Stimulated activated CD8-positive, alpha-beta memory T cell treated with anti-CD3 and anti-CD28 coated beads, Interleukin-12 subunit alpha, Interleukin-12 subunit beta, amount 100 ng/mL, for 1 hour (primary cell): ENCODE data around the gene MLF1.
"Not testable (repeated sequence)": the region's sequence is repeated elsewhere in the genome, so short reads cannot be mapped to it uniquely, and the experiment has no call there.

Source experiments
- DNase-seq: peaks from one replicate; pipeline ENCODE4 v3.0.0-alpha.2; 2020; ENCODE audit warnings: low read depth

The MLF1 gene

GRCh38 chr3:158570999-158571702 lies at the start of gene MLF1:
Gene MLF1, plus strand, starts transcription at chr3:158571194. Its CDS starts 107 bp downstream, at chr3:158571301.
- peak; percentile 72 for DNase-seq

DNA sequence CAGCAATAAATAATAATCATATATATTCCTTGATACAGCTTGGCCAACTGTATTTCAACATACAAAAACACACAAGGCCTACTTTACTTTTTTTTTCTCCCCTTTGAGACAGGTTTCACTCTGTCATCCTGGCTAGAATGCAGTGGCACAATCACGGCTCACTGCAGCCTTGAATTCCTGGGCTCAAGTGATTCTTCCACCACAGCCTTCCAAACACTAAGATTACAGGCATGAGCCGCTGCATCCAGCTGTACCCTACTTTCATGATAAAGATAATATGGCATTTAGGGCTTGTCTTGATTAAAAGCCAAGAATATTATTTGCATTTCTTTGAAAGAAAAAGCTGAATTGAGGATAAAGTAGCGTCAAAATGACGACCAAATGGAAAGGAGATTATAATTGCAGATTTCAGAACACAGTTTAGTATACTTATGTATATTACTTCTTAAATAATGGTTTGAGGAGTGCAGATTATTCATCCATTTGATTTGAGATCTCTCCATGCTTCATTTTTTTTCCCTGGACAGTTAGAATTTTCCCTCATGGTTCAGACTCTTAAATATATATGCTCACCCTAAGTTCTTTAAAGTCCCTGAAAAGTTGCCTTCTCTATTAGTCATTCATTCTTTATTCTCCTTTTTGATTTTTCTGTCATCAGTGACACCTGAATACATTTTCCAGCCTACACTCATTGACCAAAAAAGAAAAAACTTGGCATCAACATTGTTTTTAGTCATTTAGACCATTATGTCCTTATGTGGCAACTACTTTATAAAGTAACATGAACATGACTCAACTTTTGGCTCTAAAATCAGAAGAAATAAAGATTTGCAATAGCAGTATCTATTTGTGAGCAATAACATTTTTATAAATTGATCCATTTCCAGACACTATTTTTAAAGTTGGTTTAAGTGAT lies 48.5 kb upstream of the MLF1 start:
- no peak for DNase-seq

- no peak for DNase-seq
These were observed 42.8 kb upstream of the MLF1 start for GRCh38 chr3:158528076-158528674.

DNA sequence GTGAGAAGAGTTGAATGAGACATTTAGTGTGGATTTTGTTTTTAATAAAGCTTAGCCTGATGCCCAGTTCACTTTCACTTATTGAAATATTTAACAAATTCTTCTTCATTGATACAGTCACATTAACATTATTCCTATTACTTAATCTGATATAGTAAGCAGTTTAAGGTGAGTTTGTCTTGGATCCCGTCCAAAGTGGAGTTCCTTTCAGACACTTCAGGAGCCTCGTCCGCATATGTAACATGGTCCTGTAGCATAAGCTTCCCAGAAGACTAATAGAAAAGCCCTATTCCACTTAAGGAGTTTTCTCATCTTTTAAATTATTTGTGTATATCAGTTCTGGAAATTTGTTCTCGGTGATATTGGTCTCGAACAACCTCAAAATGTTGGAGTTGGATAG lies 39.7 kb upstream of the MLF1 start:
- no peak for DNase-seq

- no peak for DNase-seq
These were observed 38.8 kb upstream of the MLF1 start for GRCh38 chr3:158532099-158532734.

DNA sequence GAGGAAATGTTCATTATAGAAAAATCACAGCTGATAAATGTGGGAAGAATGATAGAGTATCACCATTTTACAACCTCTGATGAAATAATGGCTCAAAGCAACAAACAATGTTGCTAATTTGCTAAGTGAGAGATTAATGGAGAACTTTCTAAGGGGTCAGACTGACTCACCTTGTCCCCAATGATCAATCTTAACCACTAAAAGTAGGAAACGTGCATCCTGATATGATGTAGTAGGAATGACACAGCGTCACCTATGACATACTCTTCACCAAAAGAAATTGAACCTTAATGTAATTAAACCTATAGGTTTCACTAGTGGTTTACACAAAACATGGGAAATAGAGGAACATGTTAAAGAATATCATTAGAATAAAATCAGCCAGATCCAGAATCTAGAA lies 35.1 kb upstream of the MLF1 start:
- DNase-seq, result no peak

DNA sequence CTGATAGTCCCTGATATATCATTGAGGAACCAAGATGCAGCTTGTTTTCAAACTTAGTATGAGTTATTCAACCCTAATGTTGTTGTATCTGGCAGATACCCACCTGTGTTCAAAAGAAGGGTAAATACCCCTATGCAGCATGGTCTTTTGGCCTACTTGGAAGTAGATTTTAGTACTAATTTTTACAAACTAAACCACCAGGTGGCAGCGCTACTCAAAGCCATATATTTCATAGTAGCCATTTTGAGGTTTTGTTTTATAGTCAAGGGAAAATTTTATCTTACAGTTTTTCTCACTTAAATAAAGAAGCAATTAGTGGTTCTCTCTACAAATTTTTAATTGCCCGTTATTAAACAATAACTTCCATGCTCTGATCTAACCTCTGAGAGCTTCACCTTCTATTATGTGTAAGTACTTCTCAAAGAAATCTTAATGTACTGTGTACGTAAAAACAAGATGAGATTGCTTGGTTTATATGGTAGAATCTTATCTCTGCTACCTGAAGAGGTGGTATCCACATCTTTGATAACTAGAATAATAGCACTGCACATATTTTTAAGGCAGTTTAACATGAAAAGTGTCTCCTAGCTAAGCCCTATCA lies 31.5 kb upstream of the MLF1 start:
- DNase-seq, result peak; percentile 14

DNA sequence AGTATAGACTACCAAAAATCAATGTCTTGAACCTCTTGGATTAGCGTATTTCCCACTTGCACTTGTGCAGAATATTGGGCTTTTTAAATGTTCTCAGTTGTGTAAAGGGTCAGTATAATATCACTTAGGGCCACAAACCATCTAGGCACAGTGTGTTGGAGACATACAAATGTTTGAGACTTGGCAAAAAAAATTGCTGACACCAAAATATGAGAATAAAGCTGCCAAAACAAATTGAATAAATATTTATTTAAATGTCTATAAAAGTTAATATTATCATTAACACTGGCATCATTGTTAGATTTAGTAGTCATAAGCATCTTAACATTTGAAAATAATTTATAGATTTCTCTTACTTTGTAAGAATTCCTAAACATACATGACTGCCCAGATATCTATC lies 30.9 kb upstream of the MLF1 start:
- DNase-seq, result no peak

DNA sequence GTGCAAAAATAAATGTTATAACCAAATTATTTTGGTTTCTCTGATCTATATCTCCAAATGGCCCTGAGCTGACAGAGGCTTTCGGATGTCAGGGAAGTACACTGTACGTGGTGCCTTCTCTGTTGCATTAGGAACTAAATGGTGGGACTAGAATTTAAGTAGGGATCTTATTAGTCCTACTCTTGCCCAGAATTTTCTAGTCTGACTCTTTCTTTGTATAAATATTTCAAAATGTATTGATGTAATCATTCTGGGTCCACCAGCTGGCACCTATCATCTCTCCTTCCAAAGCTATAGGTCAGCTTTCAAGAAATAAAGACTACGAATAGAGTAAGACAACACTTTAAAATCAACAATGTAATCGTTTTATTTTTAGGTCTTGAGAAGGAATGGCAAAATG lies 22.3 kb upstream of the MLF1 start:
- no peak for DNase-seq

DNA sequence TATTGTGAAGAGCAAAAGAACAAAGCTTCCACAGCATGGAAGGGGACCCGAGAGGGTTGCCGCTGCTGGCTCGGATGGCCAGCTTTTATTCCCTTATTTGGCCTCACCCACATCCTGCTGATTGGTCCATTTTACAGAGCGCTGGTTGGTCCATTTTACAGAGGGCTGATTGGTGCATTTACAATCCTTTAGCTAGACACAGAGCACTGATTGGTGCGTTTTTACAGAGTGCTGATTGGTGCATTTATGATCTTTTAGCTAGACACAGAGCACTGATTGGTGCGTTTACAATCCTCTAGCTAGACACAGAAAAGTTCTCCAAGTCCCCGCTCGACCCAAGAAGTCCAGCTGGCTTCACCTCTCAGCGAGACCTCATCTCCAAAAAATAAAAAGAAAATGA lies 21.1 kb upstream of the MLF1 start:
- DNase-seq, result not testable (repeated sequence)

- no peak for DNase-seq
These were observed 18.9 kb upstream of the MLF1 start for GRCh38 chr3:158552124-158552523.

DNA sequence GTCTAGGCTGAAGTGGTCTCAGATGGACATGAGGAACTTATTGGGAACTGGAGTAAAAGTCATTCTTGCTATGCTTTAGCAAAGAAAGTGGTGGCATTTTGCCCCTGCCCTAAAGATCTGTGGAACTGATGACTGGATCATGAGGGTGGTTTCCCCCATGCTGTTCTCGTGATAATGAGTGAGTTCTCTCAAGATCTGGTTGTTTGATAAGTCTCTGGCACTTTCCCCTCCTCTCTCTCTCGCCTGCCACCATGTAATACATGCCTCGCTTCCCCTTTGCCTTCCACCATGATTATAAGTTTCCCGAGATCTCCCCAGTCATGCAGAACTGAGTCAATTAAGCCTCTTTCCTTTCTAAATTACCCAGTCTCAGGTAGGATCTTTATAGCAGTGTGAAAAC lies 11.5 kb upstream of the MLF1 start:
- no peak for DNase-seq

- no peak for DNase-seq
These were observed 10.0 kb upstream of the MLF1 start for GRCh38 chr3:158560979-158561378.

DNA sequence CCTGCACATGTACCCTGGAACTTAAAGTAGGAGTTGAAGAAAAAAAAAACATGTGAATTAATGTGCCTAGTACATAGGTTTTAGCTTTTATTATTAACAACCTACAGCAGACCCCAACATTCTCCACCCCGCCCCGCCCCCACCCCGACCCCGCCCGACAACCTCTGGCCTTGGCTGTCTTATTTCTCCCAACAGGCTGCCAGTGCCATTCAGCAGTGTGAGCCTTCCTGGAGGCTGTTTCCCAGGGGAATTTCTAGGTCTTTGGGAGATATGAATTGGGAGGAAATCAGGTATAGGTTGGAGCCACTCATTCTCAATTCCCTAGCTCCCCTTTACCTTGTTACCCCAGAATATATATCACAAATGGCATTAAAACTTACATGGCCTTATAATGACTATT lies 8.3 kb upstream of the MLF1 start:
- no peak for DNase-seq

DNA sequence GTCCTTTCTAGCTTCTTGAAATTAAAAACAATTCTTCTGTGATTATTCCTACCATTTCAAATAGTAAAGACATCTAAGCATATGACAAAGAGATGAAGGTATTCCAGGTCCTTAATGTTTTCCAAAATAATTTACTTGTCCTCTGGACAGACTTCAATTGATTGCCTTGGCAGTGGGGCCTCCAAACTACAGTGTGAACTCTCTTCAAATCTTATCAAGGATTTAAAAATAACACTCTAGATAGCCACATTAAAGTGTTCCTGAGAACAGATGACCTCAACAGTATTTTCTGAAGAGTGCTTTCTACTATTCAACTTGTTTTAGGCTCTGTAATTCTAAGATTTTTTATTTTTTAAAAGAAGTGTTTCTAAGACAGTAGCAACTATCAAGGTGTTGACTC lies 7.9 kb upstream of the MLF1 start:
- DNase-seq, result no peak

DNA sequence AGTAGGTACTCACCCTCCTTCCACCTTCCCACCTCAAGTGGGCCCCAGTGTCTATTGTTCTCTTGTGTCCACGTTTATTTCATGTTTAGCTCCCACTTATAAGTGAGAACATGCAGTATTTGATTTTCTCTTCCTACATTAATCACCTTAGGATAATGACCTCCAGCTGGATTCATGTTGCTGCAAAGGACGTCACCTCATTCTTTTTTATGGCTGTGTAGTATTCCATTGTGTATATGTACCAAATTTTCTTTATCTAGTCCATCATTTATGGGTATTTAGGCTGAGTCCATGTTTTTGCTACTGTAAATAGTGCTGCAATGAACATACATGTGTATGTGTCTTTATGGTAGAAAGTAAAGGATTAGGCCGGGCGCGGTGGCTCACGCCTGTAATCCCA lies 5.9 kb upstream of the MLF1 start:
- no peak for DNase-seq

GRCh38 chr3:158568784-158569183 lies 2.2 kb upstream of the MLF1 start:
- no peak for DNase-seq

GRCh38 chr3:158569794-158570193 lies 1.2 kb upstream of the MLF1 start:
- DNase-seq, result no peak

- DNase-seq, result no peak
These were observed 1.2 kb downstream of the MLF1 start for GRCh38 chr3:158571969-158572765.

GRCh38 chr3:158572766-158573060 lies 1.7 kb downstream of the MLF1 start:
- DNase-seq, result no peak

DNA sequence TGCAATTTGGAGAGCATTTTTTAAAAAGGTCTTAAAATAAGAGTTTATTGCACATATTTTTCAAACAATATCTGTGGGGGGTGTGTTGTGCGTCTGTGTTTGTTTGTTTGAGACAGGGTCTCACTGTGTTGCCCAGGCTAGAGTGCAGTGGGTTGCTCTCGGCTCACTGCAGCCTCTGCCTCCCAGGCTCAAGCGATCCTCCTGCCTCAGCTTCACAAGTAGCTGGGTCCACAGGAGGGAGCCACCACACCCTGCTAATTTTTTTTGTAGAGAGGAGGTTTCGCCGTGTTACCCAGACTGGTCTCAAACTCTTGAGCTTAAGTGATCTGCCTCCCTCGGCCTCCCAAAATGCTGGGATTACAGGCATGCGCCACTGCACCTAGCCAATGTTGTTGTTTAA lies 2.7 kb downstream of the MLF1 start:
- DNase-seq, result no peak

- DNase-seq, result no peak
These were observed 3.7 kb downstream of the MLF1 start for GRCh38 chr3:158574646-158575045.
